A673 (cell line): ENCODE measurements around the gene CT45A10.
"Not testable (repeated sequence)": the region's sequence is repeated elsewhere in the genome, so short reads cannot be mapped to it uniquely, and the experiment has no call there.

Experiments used
- EZH2 ChIP-seq: fragments of 200-600 bp; sonication (generic); IDR thresholded peaks from 2 replicates; pipeline ENCODE4 v1.6.1; 2017; ENCODE audit warnings: borderline replicate concordance, low read depth, mild to moderate bottlenecking, mixed read lengths, antibody characterized with exemption, low read length; ENCODE audit not compliant: poor library complexity, severe bottlenecking
- TF ChIP-seq, protein P1 (sequence below): fragments of 300-800, 200-600 bp; sonication (generic); conservative IDR thresholded peaks from 2 replicates; pipeline ENCODE4 v1.5.1; 2017; ENCODE audit warnings: low read depth, mild to moderate bottlenecking, antibody characterized with exemption, low read length, moderate library complexity, mixed read lengths

DNA sequence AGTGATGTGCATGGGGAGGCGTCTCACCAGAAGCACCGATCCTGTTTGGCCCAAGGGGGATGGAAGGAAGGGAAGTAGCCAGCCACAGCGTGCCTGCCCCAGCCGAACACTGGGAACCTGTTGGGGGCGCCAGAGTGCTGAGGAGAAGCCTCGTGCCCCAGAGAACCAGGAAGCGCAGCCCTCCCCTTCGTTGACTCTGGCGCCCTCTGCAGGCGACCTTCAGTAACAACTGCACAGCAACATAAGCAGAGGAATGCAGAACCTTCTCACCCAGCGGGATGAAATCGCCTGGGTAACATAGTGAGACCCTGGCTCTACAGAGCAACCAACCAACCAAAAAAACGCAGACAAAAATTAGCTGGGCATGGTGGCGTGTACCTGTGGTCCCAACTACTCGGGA, 4.3 kb downstream of the CT45A10 start:
- TF ChIP-seq, protein P1, sequence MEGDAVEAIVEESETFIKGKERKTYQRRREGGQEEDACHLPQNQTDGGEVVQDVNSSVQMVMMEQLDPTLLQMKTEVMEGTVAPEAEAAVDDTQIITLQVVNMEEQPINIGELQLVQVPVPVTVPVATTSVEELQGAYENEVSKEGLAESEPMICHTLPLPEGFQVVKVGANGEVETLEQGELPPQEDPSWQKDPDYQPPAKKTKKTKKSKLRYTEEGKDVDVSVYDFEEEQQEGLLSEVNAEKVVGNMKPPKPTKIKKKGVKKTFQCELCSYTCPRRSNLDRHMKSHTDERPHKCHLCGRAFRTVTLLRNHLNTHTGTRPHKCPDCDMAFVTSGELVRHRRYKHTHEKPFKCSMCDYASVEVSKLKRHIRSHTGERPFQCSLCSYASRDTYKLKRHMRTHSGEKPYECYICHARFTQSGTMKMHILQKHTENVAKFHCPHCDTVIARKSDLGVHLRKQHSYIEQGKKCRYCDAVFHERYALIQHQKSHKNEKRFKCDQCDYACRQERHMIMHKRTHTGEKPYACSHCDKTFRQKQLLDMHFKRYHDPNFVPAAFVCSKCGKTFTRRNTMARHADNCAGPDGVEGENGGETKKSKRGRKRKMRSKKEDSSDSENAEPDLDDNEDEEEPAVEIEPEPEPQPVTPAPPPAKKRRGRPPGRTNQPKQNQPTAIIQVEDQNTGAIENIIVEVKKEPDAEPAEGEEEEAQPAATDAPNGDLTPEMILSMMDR: peak; percentile 47
- not testable (repeated sequence) for TF ChIP-seq EZH2
